Right lung (tissue), 5 donors: ENCODE results near the gene C16orf96. TPM values are rescaled to one million over a fixed set of nuclear protein-coding genes. Genes with fewer than 3 reads are reported as not detected.
A peak's percentile ranks its signal among the peaks of the same experiment; 100 is the strongest.

Experiments
- DNase-seq, 2 donors: peaks; one replicate each; pipeline ENCODE4 v3.0.0-alpha.2; 2013
- polyA plus RNA-seq, 5 donors: library from polyadenylated mRNA; unstranded; fragments of 120-200 nt; gene quantifications; one replicate each; pipeline versions ENCODE4 v1.2.1 to v1.2.3, GENCODE V29; 2013; ENCODE audit warnings: inconsistent platforms in 1 of 5, low replicate concordance in 1 of 5; ENCODE audit not compliant: insufficient read length in 5 of 5, insufficient read depth in 1 of 5

The C16orf96 gene
- polyA plus RNA-seq, 5 donors, result 0.27 to 0.54 (median 0.33) TPM

- DNase-seq, result peak; percentile 99
Observed at GRCh38 chr16:4616047-4616811, 60.1 kb downstream of the C16orf96 start.

GRCh38 chr16:4617880-4618279 is 61.7 kb downstream of the C16orf96 start:
- DNase-seq, result no peak

- DNase-seq, result no peak
Observed at GRCh38 chr16:4618645-4619418, 62.7 kb downstream of the C16orf96 start.

GRCh38 chr16:4623593-4623992 is 67.5 kb downstream of the C16orf96 start:
- no peak for DNase-seq

GRCh38 chr16:4624015-4624826 is 68.1 kb downstream of the C16orf96 start, which contains the start of gene MGRN1:
Gene MGRN1 (plus strand): TSS chr16:4624826. CDS start chr16:4624961, 135 bp downstream.
- DNase-seq, result peak; percentile 99

- DNase-seq, result peak; percentile 50 to 55
Observed at GRCh38 chr16:4624827-4625559, 68.9 kb downstream of the C16orf96 start.

GRCh38 chr16:4625560-4626159 is 69.5 kb downstream of the C16orf96 start:
- DNase-seq, result no peak

- no peak for DNase-seq
Observed at GRCh38 chr16:4626396-4626795, 70.3 kb downstream of the C16orf96 start.

- DNase-seq, result no peak
Observed at GRCh38 chr16:4628283-4628682, 72.1 kb downstream of the C16orf96 start.

- no peak for DNase-seq
Observed at GRCh38 chr16:4631444-4631843, 75.3 kb downstream of the C16orf96 start.

GRCh38 chr16:4633910-4634635 is 77.9 kb downstream of the C16orf96 start:
- no peak for DNase-seq

- DNase-seq, result no peak
Observed at GRCh38 chr16:4634768-4635167, 78.6 kb downstream of the C16orf96 start.

- DNase-seq, result no peak
Observed at GRCh38 chr16:4636196-4636595, 80.1 kb downstream of the C16orf96 start.

GRCh38 chr16:4637501-4638166 is 81.5 kb downstream of the C16orf96 start:
- DNase-seq, result no peak

- no peak for DNase-seq
Observed at GRCh38 chr16:4639899-4640509, 83.9 kb downstream of the C16orf96 start.

GRCh38 chr16:4640572-4641305 is 84.6 kb downstream of the C16orf96 start:
- no peak for DNase-seq

- no peak for DNase-seq
Observed at GRCh38 chr16:4641306-4641687, 85.2 kb downstream of the C16orf96 start.

- no peak for DNase-seq
Observed at GRCh38 chr16:4641895-4642294, 85.8 kb downstream of the C16orf96 start.
